Activated effector memory CD4-positive, alpha-beta T cell treated with Interleukin-2 at 50 U/mL for 16 hours (primary cell): ENCODE data around the gene WDR77.

Source experiments
- DNase-seq: peaks from one replicate; pipeline ENCODE4 v3.0.0-alpha.2; 2020

Gene WDR77

GRCh38 chr1:111424281-111424680, 24.8 kb downstream of the WDR77 start:
- no peak for DNase-seq

GRCh38 chr1:111422546-111423391, 26.3 kb downstream of the WDR77 start:
- DNase-seq: no peak

GRCh38 chr1:111420377-111420776, 28.7 kb downstream of the WDR77 start:
- DNase-seq: no peak

- DNase-seq: no peak
These were observed 30.0 kb downstream of the WDR77 start for GRCh38 chr1:111419037-111419436.

- no peak for DNase-seq
These were observed 31.3 kb downstream of the WDR77 start for GRCh38 chr1:111417755-111418154.

GRCh38 chr1:111415461-111415860, 33.6 kb downstream of the WDR77 start:
- DNase-seq: no peak

- DNase-seq: no peak
These were observed 34.3 kb downstream of the WDR77 start for GRCh38 chr1:111414756-111415155.

- DNase-seq: no peak
These were observed 36.2 kb downstream of the WDR77 start for GRCh38 chr1:111412839-111413238.

- DNase-seq: no peak
These were observed 41.8 kb downstream of the WDR77 start for GRCh38 chr1:111407301-111407700.

GRCh38 chr1:111406321-111406768, 42.7 kb downstream of the WDR77 start:
- peak; percentile 42 for DNase-seq

- DNase-seq: no peak
These were observed 44.5 kb downstream of the WDR77 start for GRCh38 chr1:111404588-111404987.

- no peak for DNase-seq
These were observed 47.0 kb downstream of the WDR77 start for GRCh38 chr1:111402083-111402482.

- DNase-seq: no peak
These were observed 49.1 kb downstream of the WDR77 start for GRCh38 chr1:111399792-111400610.

- DNase-seq: no peak
These were observed 56.6 kb downstream of the WDR77 start for GRCh38 chr1:111392460-111392945.

GRCh38 chr1:111392042-111392441, 57.0 kb downstream of the WDR77 start:
- DNase-seq: no peak
